Raji (cell line): Measurements from ENCODE around the gene YBX2.

ENCODE experiments used
- POLR2A ChIP-seq: IDR thresholded peaks from 2 replicates; pipeline ENCODE4 v1.6.1; 2011; ENCODE audit warnings: low read depth, low read length, control low read depth; ENCODE audit not compliant: insufficient read depth

YBX2 gene

DNA sequence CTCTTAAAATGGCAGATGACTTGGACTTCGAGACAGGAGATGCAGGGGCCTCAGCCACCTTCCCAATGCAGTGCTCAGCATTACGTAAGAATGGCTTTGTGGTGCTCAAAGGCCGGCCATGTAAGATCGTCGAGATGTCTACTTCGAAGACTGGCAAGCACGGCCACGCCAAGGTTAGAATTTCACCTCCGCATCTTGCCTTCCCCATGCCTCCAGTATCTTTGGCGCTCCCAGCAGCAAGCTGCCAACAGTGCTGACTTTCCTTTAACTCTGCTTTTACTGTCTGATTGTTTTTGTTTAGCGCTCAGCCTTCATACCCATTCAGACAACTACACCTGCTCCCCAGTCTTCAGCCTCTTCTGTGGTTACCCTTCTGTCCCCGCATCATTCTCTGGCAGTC lies 15.2 kb upstream of the YBX2 start:
- no peak for TF ChIP-seq POLR2A

- peak; percentile 58 for TF ChIP-seq POLR2A
Measured at GRCh38 chr17:7308625-7309433, 14.4 kb upstream of the YBX2 start.

DNA sequence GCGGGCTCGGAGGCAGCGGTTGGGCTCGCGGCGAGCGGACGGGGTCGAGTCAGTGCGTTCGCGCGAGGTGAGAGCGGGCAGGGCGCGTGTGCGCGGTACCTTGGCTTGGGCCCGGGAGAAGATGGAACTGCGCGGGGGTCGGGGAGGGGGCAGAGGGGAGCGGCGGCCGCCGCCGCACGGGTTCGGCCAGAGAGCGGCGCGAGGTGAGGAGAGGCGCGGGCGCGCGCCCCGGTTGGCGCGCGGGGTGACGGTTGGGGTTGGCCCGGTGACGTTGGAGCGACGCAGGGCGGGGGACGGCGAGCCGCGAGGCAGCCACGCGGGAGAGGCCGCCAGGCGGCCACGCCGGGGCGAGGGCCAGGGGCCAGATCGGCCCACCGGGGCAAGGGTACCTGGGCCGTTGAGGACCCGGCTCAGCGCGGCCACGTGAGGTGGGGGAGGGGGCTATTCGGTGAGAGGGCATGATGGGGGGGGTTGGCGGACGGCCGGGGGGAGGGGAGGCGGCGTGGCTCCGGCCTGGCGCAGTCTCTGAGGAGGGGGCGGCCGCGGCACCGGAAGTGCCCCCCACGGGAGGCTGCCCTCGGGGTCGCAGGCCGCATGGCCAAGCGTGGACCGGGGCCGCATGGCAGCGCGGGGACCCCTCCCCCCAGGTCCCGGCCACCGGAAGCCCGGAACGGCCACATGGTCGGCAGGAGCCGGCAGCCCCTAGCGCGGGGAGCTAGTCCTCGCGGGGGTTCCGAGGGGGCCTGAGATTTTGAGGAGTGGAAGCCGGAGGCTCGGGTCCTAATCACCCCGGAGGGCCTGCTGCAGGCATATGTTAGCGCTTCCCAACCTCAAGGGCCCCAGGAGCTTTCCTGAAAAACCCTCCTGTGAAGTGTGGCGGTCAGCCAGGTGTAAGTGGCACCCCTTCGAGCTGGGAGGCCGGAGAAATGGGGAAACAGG lies 13.5 kb upstream of the YBX2 start:
- TF ChIP-seq POLR2A, result peak; percentile 13

DNA sequence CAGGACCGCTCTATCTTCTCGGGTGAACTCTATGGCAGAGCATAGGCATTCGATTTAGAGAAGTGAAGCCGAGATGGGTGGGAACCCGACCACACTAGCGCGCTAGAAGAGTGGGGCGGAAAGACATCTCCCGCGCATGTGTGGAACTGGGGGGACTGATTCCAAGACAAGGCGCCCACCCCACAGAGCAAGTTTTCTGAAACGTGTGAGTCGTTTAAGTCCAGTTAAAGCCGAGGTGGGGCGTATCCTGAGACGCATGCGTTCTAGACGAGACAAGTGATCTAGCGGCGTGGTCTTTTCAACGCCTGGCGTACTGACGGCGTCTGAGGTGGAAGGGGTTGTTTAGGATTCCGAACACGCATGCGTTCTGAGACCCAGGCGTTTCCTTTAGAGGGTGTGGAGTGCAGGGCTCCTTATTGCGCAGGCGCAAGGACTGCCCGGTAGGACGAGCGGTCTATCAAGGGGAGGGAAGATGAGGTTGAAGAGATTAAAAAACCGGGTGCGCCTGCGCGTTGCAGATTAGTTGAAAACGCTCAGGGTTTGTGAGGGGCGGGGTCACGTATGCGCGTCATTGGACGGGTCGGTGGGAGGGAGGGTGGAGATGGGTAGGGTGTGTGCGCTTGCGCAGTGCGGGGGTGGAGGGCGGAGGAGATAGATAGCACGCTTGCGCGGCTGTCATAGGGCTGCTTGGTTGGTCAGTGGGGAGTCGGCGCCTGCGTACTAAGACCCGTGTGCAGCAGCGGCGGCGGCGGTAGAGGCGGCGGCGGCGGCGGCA lies 12.7 kb upstream of the YBX2 start, which contains the start of gene EIF5A:
Gene EIF5A (plus strand): TSS at position 718 of the 775 bp plus-strand sequence. CDS start 2,008 bp downstream, outside the sequence.
- peak; percentile 84 for TF ChIP-seq POLR2A

DNA sequence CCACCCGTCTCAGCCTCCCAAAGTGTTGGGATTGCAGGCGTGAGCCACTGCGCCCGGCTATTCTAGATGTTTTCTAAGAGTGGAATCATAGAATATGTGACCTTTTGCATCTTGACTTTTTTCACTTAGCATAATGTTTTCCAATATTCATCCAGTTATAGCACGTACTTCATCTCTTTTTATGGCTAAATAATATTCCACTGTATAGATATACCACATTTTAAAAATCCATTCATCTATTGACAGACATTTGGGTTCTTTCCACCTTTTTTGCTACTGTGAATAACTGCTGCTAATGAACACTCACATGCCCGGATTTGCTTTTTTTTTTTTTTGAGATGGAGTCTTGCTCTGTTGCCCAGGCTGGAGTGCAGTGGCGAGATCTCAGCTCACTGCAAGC lies 9.7 kb upstream of the YBX2 start:
- TF ChIP-seq POLR2A, result no peak

GRCh38 chr17:7296189-7296861 lies 1.9 kb upstream of the YBX2 start:
- no peak for TF ChIP-seq POLR2A

GRCh38 chr17:7295230-7296180 lies 1.1 kb upstream of the YBX2 start:
- TF ChIP-seq POLR2A, result no peak

DNA sequence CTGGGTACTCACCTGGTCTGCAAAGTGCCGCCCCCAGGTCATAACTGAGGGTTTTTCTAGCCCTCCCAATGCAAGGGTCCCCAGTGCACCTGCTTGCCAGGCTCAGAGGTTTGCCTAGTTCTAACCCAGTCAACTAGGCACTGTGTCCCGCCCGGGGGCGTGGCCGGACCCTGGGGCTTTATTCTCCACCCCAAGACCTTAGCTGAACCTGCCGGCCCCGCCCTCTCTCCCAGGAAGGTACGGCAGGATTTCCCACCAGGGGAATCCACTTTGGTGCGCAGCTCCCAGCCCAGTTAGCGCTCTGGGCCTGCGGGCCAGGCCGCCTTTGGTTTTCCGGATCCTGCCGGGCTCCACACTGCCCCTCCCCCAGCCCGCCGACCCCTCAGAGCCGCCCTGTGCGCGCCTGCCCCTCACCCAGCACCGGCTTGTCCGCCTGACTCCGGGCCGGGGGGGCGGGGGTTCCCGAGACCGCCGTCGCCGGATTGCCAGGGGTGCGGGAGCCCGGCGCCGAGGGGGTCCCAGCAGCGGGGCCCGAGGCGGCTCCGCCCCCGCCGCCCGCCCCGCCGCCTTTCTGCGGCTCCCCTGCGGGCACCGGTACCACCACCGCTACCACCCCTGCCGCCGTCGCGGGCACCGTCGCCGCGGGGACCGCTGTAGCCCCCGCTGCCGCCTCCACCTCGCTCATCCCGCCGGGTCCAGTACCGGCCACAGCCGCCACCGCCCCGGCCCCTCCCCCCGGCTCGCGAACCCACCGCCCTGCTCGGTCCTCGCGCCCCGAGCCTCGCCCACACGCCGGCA lies 424 bp downstream of the YBX2 start:
- TF ChIP-seq POLR2A, result no peak

- TF ChIP-seq POLR2A, result no peak
Measured at GRCh38 chr17:7293159-7293558, 1.3 kb downstream of the YBX2 start.

- no peak for TF ChIP-seq POLR2A
Measured at GRCh38 chr17:7292729-7293128, 1.7 kb downstream of the YBX2 start.

DNA sequence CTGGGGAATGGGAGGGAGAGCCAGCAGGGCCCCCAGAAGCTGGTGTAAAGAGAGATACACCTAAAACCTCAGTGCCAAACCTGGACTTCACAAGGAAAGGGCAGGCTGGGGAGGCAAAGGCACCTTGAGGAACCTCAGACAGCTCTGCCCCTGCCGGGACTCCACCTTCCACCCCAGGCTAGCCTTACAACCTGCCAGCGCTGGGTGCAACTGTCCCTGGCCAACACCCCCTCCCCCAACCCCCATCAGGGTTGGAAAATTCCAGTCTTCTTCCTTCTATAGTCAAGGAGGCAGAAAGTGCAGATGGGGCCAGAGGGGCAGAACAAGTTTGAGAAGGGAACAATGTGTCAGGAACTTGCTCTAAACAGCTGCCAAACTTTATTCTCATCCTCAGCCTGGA lies 2.2 kb downstream of the YBX2 start:
- no peak for TF ChIP-seq POLR2A

GRCh38 chr17:7290685-7291084 lies 3.8 kb downstream of the YBX2 start:
- TF ChIP-seq POLR2A, result no peak

DNA sequence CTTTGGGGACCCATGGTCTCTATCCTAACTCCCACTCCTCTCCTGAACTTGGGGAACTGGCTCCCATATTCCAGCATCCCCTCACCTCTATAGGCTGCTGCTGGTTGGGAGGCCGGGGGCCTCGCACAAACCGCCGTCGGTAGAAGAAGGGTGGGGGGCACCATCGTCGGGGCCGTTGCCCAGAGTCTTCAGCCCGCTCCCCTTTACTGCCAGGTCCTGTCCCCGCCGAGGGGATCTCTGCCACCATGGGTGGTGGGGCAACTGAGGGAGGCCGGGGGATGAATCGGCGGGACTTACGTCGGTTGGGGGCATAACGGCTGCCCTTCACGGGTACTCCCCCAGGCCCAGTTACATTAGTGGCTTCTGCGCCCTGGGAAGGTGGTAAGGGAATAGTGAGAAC lies 4.3 kb downstream of the YBX2 start:
- TF ChIP-seq POLR2A, result no peak
